Eye (tissue), 1 donor: ENCODE data around the gene TFB2M.
A peak's percentile ranks its signal among the peaks of the same experiment; 100 is the strongest.
"Not testable (repeated sequence)": the region's sequence is repeated elsewhere in the genome, so short reads cannot be mapped to it uniquely, and the experiment has no call there.

Source experiments
- DNase-seq: peaks from one replicate; pipeline ENCODE4 v3.0.0-alpha.2; 2015

TFB2M gene

GRCh38 chr1:246582301-246583055 is 16.4 kb upstream of the TFB2M start:
- DNase-seq: peak; percentile 52

- no peak for DNase-seq
Measured at GRCh38 chr1:246580497-246581370, 14.7 kb upstream of the TFB2M start.

GRCh38 chr1:246579818-246580217 is 13.8 kb upstream of the TFB2M start:
- DNase-seq: no peak

- no peak for DNase-seq
Measured at GRCh38 chr1:246577720-246578106, 11.7 kb upstream of the TFB2M start.

- DNase-seq: no peak
Measured at GRCh38 chr1:246577082-246577719, 11.1 kb upstream of the TFB2M start.

DNA sequence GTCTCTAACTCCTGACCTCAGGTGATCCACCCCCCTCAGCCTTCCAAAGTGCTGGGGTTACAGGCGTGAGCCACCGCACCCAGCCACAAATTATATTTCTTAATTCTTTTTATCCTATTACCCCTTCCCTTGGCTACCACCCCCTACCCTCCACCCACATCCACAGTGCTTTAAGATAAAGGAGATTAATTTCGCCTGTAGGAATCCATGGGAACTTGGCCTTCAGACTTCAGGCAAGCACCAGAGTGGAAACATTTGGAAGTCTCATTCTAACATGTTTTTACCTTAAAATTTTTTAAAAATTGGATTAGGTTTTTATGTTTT is 10.6 kb upstream of the TFB2M start:
- no peak for DNase-seq

DNA sequence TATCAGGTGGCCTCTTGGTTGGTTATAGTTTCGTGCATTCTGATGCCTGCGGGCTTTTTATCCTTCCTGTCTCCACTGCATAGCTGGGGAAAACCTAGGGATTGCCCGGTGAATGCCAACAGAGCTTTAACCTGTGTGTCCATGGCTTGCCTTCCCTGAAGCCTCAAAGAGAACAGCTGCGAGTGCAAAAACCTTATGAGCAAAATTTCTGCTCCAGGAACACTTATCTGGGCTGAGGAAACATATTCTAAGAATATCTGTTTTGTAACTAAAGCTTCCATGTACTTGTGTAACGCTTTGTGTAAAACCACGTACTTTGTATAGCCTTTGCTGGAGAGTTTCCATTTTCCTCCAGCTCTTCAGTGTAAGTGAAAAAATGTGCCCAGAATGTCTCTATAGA is 7.4 kb upstream of the TFB2M start:
- no peak for DNase-seq

DNA sequence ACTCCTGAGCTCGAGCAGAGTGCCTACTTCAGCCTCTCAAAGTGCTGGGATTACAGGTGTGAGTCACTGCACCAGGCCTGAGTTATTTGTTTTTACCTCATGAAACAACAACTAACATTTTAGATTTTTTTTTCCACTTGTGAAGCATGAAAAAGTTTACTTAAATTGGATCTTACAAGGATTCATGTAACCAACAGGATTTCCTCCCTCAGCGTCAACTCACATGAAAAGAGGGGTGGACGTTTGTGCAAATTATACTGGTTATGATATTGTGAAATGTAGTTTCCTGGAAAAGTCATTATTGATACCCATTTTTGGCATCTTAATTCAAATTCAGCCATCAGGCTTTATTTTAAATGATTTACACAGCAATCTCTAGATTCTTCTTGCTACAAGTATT is 6.7 kb upstream of the TFB2M start:
- DNase-seq: no peak

DNA sequence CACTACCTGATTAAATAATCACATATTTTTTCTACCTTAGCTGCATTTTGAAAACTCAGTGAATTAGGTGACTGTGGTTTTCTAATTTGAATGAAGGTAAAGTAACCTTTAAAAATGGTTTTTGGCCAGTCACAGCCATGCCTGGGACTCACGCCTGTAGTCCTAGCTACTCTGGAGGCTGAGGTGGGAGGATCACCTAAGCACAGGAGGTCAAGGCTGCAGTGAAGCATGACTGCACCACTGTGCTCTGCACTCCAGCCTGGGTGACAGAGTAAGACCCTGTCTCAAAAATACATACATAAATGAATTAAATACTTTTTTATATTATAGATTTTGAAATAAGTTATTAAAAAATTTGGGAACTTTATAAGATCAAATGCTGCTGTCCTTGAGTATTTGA is 5.9 kb upstream of the TFB2M start:
- no peak for DNase-seq

- not testable (repeated sequence) for DNase-seq
Measured at GRCh38 chr1:246571309-246571708, 5.2 kb upstream of the TFB2M start.

DNA sequence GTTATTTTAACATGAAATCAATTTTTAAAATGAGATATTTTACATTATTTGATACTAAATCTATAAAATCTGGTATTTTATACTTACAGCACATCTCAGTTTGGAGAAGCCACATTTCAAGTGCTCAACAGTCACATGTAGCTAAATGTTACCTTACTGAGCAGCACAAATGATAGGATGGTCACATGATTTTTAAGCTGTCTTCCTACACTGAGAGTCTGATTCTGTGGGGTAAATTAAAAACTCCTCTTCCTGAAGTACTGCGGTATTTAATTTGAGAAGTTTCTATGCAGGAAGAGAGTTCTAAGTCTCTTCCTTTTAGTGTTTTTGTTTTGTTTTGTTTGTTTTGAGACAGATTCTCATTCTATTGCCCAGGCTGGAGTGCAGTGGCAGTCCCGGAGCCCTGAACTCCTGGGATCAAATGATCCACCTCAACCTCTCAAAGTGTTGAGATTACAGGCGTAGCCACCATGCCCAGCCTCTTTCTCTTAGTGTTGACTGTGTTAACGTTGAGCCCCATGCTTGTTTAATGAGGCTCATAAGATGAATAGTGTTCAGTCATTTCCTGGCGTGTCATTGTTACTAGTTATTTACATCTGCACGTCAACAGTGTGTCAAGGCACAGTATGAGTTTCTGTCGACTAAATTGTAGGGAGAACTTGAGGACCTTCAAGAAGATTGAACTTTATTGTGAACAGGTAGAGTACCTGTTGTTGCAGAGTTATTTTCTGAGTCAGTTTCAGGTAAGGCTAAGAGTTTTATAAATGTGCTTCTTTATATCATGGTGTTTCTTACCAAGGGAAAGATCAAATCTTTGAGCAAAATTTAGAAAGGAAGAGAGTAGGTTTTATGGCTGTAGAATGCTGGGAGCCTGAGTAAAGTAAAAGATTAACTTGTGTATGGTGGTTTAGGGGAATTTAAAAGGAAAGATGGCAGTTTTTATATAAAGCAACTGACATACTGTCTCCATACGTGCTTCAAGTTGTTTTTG is 3.5 kb upstream of the TFB2M start:
- DNase-seq: no peak

DNA sequence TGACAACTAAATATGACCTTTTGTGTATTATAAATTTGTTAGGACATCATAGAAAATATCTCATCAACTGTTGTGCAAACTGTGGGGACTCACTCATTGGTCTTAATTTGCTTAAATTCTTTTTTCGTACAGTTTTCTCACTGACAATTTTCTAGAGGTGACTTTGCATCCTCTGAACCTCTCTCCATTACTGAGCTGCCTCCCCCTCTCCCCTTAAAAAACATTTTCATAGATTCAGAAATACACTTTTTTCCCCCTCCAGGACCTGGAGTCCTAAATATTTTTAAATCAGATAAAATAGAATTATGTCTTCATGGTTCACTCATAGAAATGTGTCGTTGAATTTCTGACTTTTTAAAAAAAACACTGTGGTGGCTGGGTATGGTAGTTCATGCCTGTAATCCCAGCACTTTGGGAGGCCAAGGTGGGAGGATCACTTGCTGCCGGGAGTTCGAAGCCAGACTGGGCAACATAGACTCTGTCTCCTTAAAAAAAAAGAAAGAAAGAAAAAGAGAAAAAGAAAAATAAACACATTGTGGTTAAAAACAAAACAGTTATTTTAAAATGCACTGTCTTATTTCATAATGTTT is 1.7 kb upstream of the TFB2M start:
- DNase-seq: no peak

GRCh38 chr1:246566813-246567645 is 968 bp upstream of the TFB2M start:
- DNase-seq: peak; percentile 80

DNA sequence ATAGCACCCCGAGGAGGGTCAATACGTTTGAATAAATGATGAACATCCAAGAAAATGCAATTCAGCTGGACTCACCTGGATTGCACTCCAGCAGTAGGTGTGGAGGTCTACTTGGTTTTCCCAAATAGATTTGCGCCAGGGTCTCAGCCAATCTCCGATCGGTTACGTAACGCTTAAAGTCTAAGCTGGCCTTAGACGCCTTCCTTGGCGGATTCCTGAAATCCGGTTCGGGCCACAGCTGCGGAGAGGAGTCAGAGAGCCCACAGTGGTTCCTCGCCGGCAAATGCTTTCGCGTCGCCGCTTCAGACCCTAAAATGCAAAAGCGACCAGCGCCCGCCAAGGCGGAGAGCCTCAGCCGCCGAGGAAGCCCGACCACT is 322 bp downstream of the TFB2M start:
- no peak for DNase-seq

- DNase-seq: no peak
Measured at GRCh38 chr1:246564839-246565750, 966 bp downstream of the TFB2M start.

DNA sequence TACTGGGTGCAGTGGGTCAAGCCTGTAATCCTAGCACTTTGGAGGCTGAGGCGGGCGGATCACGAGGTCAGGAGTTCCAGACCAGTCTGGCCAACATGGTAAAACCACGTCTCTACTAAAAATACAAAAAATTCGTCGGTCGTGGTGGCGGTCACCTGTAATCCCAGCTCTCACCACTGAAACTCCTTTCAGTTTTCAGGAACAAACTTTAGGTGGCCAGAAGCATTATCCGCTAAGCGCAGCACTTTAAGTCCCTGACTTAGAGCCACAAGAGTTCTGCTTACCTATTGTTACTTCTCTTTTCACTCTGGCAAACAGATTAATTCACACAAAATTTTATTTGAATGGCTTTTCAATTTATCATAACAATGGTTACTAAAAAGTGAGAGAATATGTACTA is 5.2 kb downstream of the TFB2M start:
- DNase-seq: not testable (repeated sequence)

DNA sequence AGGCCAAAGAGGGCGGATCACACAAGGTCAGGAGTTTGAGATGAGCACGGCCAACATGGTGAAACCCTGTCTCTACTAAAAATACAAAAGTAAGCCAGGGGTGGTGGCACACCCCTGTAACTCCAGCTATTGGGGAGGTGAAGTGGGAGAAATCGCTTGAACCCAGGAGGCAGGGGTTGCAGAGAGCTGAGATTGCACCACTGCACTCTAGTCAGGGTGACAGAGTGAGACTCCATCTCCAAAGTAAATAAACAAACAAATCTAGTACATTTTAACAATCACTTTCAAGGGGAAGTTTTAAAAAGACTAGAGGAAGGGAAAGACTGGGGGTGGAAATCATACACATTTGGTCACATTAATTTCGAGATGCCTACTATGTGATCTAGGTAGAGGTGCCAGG is 6.8 kb downstream of the TFB2M start:
- no peak for DNase-seq

GRCh38 chr1:246558041-246558440 is 8.0 kb downstream of the TFB2M start:
- no peak for DNase-seq

DNA sequence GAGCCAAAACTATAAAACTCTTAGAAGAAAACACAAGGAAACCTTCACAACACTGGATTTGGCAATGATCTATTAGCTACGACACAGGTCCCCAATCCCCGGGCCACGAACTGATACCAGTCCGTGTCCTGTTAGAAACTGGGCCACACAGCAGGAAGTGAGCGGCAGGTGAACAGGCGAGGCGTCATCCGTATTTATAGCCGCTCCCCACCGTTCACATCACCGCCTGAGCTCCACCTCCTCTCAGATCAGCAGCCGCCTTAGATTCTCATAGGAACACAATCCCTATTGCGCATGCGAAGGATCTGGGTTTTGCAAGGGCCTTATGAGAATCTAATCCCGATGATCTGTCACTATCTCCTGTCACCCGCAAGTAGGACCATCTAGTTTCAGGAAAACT is 11.9 kb downstream of the TFB2M start:
- DNase-seq: no peak

- DNase-seq: no peak
Measured at GRCh38 chr1:246552110-246552509, 14.0 kb downstream of the TFB2M start.
